Measurements from ENCODE around the gene PAPSS1.

- TF ChIP-seq CTCF (IDR thresholded peaks at IDR 0.05) (no peak), POLR2A (IDR thresholded peaks at IDR 0.05) (no peak), POLR2AphosphoS5 (IDR thresholded peaks at IDR 0.05) (no peak), EP300 (IDR thresholded peaks at IDR 0.05) (no peak)
Observed at GRCh38 chr4:107693132-107693531, 26.9 kb downstream of the PAPSS1 start.
